ACHN (cell line): ENCODE results near the gene HINT2.

ENCODE experiments used
- DNase-seq: peaks from one replicate; pipeline ENCODE4 v3.0.0-alpha.2; 2015
- in situ Hi-C: cut with HindIII; loops from 2 replicates; pipeline ENCODE4 v1.10.0; 2017; ENCODE audit warnings: low sequenced_read_pairs, low pct_ligation_motif_present, low pct_unique_long_range_greater_than_20kb

HINT2 gene

DNA sequence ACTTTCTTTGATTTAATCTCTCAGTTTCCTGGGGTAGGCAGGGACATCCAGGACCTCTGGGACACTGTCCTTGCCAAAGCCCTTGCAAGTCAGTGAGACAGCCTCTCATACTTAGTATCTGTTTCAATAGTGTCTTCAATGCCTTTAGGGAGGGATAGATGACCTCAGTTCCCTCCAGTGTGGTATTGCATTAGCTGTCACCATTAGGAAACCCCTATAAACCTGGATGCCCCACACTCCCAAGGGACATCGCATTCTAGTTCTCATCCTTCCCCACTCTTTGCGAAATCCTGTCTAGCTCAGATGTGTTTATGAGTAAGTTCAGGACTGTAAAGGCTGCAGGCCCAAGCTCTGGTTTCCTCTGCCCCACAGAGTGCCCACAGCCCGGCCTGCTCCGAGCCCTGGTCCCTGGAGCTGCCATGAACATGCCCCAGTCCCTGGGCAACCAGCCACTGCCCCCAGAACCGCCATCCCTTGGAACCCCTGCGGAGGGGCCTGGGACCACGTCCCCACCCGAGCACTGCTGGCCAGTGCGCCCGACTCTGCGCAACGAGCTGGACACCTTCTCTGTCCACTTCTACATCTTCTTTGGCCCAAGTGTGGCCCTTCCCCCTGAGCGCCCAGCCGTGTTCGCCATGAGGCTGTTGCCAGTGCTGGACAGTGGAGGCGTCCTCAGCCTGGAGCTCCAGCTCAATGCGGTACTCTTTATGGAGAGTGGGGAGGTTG is 27.3 kb upstream of the HINT2 start:
- no peak for DNase-seq
- in situ Hi-C loops = no loop called here

DNA sequence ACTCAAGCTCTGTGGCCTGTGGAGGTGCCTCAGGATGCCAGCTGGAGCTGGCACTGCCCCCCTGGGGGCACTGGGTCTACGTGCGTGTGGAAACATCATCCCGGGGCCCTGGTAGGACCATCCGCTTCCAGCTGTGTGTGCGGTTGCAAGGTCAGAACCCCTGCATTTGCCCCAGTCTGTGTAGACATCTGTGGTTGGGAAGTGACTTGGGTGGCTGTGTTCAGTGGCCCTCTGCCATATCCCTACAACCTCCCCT is 26.7 kb upstream of the HINT2 start:
- DNase-seq = no peak
- in situ Hi-C loops = no loop called here

GRCh38 chr9:35840881-35841644 is 26.2 kb upstream of the HINT2 start:
- in situ Hi-C loops = no loop called here

DNA sequence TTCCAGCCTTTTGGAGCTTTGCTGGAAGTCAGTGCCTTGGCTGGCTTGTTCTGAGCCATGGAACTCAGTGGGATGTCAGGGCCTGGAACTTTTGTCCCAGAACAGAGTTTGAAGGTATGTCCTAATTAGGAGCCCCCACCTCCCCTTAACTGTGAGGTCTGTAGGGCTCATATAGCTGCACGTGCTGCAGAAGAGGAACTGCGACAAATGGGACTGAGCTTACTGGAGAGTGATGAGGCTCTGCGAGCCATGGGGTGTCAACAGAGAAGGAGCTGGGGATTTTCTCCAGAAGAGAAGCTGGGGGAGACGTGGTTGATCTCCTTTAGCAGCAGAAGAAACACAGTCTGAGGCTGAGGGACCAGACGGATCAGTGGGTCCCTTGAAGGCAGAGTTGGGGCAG is 25.1 kb upstream of the HINT2 start:
- in situ Hi-C loops = no loop called here

More at GRCh38 chr9:35840881-35841644, 26.2 kb upstream of the HINT2 start:
- no peak for DNase-seq

DNA sequence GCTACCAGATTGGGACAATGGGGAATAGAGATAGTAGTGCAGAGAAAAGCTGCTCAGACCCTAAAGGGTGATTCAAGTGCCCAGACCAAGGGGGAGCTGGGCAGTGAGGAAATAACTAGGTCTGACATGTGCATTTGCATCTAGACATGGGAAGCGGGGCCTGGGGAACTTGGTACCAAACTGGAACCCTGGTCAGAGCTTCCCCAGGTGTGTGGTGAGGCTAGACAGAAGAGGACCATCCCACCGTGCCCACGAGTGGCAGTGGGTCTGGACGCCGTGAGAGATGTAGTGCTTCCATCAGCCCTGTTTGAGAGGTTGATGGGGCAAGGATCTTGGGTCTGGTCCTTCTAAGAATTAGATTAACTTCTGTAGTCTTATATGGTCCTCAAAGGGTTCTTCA is 21.8 kb upstream of the HINT2 start:
- DNase-seq = no peak
- in situ Hi-C loops = no loop called here

More for the DNA sequence above, 25.1 kb upstream of the HINT2 start:
- DNase-seq = no peak

GRCh38 chr9:35835766-35836165 is 20.9 kb upstream of the HINT2 start:
- no peak for DNase-seq
- in situ Hi-C loops = no loop called here

DNA sequence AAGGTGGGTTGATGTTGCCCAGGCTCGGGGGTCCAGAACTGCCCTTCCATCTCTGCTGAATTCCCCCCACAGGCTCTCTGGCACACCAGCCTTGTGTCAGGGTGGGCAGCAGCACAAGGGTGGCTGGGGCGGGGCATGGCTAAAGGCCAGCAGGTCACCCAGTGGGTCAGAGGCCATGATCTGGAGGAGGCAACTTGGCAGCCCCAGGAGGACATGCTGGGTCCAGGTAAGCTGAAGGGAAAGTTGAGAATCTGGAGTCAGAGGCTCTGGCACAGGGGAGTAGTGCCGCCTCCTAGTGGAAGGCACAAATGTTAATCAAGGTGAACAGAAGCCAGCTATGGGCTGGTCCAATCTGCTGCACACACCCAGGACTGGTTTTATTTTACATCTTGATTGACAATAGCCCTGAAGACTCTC is 20.4 kb upstream of the HINT2 start:
- no peak for DNase-seq
- in situ Hi-C loops = no loop called here

DNA sequence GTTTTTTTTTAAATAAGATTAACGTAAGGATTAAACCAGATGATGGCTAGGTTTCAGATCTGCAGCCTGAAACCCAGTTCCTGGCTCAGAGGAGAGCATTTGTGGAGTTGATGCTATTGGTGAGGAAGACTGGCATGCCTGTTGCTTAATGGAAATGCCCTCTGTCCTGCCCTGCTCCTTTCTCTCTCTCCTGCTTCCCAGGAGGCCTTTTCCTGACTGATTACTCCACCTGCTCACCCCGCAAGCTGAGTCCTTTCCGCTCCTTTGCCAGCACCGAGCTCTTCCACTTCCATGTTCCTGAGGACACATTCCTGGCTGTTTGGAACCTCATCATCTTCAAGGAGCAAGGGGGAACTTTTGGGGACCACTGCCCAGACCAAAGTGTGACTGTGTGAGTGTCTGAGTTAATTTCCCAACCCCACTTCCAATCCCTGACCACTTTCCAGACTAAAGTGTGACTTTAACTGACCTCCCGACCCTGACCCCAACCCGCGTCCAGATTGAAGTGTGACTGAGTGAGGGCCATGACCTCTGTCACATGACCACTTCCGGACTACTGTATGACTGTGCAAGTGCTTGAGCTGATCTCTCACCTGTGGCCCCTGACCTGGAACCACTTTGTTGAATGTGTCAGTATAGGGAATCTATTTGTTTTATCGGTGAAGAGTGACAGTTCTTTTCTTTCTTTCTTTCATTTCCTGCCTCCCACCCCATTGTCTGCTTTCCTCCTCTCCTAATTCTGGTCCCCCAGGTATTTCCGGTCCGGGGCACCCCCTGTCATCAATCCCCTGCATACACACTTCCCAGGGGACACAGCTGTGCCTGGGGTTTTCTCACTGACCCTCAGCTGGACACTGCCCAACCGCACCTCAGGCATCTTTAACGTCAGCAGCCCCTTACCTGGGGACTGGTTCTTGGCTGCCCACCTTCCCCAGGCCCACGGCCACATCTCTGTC is 19.7 kb upstream of the HINT2 start:
- in situ Hi-C loops = no loop called here
- no peak for DNase-seq

DNA sequence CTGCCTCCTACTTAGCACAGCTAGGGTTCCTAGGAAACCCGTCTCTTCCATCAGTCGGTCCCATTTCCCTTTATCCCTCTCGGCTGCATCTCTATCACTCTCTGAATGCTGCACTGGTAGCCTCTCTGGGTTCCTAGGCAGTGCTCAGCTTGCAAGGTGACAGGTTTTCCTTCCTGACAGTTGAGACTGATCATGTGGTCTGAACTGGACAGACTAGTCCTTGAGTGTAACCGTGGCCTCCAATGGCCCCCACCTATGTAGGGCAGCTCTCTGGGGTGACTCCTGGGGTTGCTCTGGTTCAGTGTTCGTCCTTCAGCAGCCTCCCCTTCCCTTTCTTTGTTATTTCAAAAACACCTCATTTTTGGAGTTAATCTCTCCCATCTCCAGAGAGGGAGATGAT is 18.0 kb upstream of the HINT2 start:
- DNase-seq = no peak
- in situ Hi-C loops = no loop called here

GRCh38 chr9:35831040-35831439 is 16.2 kb upstream of the HINT2 start:
- DNase-seq = no peak
- in situ Hi-C loops = no loop called here

- DNase-seq = no peak
- in situ Hi-C loops = no loop called here
These were observed 14.9 kb upstream of the HINT2 start for GRCh38 chr9:35829764-35830096.

DNA sequence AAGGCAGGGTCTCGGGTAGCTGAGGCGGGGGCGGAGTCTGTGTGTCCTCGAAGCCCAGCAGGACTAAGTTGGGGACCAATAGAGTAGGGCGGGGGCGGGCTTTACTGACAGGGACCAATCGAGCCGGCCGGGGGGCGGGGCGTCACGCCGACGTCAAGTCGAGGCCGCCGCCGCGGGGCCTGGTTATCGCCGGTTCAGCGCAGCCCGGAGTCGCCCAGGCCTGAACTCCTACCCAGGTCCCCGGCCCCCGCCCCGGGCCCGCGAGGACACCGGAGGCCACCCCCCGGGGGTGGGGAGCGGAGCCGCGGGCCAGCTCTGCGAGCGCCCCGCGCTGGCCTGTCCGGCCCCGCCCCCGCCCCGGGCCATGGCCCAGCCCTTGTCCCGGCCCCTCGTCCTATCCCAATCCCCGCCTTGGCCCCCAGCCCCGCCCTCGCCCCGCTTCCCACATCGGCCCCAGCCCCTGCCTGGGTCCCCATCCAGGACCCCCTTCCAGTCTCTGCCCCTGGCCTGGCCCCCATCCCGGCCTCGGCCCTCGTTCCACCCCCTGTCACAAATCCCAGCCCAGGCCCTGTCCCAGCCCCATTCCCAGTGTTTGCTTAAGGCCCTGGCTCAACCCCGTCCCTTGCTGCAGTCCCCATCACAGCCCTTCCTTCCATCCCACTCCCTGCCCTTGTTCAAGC is 14.4 kb upstream of the HINT2 start, which contains the start of gene TMEM8B:
TSS of gene TMEM8B (plus strand) at position 145 of the 680 bp plus-strand sequence. CDS start at position 365, 220 bp downstream.
- peak; percentile 88 for DNase-seq
- in situ Hi-C loops = no loop called here

DNA sequence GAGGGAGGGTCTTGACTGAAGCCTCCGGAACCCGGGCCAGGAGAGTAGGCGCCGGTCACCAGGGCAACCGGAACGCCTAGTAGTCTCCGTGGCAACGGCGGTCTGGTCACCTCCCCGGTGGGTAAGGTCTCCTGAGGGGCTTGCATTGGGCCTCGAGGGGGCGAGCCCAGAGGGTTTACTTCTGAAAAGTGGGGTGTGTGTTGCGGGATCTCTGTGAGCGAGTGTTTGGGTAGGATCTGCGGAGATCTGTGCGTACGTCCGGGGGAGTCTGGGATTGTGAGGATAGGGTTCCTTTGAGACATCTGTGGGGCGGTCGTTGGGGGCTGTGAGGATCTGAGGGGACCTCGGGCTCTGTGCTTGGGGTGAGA is 13.9 kb upstream of the HINT2 start, which contains the start of gene FAM221B:
TSS of gene FAM221B (minus strand) at position 17 of the 368 bp plus-strand sequence. CDS start 2,571 bp downstream, outside the sequence.
- no peak for DNase-seq
- in situ Hi-C loops = no loop called here

- no peak for DNase-seq
- in situ Hi-C loops = no loop called here
These were observed 12.6 kb upstream of the HINT2 start for GRCh38 chr9:35827486-35827885.

DNA sequence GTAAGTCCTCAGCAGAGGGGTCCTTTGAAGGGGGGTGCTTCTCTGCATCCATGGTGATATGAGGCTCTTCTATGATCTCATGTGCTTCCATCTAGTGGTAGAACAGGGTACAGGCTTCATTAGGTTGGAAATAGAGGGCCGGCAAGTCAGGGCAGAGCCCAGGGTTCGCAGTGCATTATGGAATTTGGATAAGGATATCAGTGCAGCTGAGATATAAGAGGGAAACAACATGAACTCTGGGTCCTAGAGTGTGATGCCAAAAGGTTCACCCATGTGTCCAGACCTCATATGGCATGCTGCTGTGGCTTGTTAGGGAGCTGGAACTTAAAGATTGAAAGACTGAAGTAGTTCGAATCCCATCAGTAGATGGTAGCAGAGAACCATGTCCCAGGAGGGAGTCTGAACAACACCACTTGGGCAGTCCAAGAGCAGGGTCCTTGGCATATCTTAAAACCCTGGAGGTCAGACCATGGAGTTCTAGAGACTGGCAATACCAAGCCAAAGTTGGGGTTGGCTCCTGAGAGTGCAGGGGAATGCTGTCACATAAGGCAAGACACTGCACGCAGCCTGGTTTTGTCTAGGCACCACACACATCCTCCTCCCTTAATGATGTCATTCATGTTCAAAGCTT is 11.3 kb upstream of the HINT2 start:
- peak; percentile 60 for DNase-seq
- in situ Hi-C loops = no loop called here

DNA sequence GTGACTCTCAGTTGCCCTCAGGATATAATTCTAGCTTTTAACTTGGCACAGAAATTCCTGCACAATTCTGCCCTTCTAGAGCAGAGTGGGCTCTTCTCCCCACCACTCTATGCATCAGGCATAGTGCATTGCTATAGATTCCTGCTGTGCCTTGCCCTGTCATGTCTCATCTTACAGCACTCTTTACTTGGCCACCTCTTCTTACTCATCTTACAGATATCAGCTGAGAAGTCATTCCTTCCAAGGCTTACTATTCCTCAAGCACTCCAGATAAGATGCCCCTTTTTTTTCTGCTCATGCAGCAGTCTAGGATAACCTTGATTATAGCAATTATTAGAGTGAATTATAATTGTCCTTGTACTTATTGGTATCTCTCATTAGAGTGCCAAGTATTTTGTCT is 8.1 kb upstream of the HINT2 start:
- in situ Hi-C loops = no loop called here
- DNase-seq = no peak

DNA sequence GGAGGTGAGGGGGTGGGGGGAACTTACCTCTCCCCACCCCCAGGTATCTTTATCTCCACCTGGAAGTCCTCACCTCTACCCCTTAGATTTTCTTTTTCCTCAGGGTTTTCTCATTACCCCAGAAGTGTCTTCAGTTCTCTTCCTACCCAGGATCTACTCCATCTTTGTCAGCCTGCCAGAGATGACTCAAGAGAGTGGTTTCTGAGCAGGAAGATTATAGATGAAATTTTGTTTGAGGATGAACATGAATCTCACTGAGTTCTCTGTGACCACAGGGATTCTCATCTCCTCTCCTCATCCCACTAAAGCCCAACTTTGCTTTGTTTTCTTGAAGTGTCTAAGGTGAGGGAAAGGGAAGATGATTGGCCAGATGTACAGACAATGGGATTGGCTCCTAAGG is 5.2 kb upstream of the HINT2 start:
- in situ Hi-C loops = no loop called here
- DNase-seq = no peak

DNA sequence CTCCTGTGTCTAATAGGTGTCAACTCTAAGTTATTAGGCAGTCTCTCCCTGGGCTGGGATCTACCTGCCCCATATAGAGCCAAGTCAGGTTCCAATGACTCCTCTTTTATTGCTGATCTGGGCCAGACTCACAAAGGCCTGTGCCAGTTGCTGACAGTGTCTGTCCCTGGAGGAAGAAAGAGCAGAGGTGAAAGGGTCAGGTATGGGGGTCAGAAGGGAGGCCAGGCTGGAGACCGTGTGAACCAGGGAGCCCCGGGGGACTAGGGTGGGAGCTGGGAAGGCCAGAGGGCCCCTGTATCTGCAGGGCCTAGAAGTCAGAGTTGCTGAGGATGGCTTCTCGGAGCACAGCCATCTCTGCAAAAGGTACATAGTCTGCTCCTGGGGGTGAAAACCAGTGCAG is 3.5 kb upstream of the HINT2 start:
- in situ Hi-C loops = no loop called here
- no peak for DNase-seq
